Measurements from ENCODE around the gene PARM1. TPM values are rescaled to one million over a fixed set of nuclear protein-coding genes. Genes with fewer than 3 reads are reported as not detected.

The PARM1 gene
- total and polyA plus RNA-seq, 9 of the 15 experiments (the other 6 are each of a cell fraction or from before 2014, with no cell fraction given), result 0.07 TPM; not detected in 8

DNA sequence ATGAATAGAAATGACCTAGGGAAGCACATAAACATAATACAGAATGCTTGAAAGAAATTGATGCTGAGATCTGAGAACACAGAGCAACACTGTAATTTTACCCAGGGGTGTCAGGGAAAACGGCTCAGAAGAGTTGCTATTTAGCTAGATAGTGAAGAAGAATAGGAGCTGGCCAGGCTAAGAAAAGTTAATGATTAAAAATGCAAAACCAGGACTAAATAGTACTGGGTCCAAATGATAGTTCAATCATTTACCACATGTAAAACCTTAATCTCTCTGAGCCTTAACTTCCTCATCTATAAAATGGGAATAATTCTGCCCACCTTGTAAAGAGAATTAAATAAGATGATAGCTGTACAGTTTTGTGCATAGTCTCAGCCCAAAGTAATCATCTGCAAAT lies 97.1 kb downstream of the PARM1 start (continued):
- TF ChIP-seq TAF9B (IDR thresholded peaks at IDR 0.05; ENCODE audit: partially characterized antibody) (no peak), RHOXF2B (CRISPR knock-in tag; conservative IDR thresholded peaks at IDR 0.05) (no peak), RBFOX2 (IDR thresholded peaks at IDR 0.05; ENCODE audit: low read depth, low read length) (no peak), ZNF253 (CRISPR knock-in tag; conservative IDR thresholded peaks at IDR 0.05) (no peak), KAT8 (IDR thresholded peaks at IDR 0.05; ENCODE audit: low read depth) (no peak), CREBBP (IDR thresholded peaks at IDR 0.05; ENCODE audit: low read depth, low read length) (no peak), EWSR1 (IDR thresholded peaks at IDR 0.05; ENCODE audit: borderline replicate concordance, low read depth, partially characterized antibody) (no peak), HSF4 (CRISPR knock-in tag; IDR thresholded peaks at IDR 0.05; ENCODE audit: borderline replicate concordance) (no peak)
- TF ChIP-seq, protein P1, sequence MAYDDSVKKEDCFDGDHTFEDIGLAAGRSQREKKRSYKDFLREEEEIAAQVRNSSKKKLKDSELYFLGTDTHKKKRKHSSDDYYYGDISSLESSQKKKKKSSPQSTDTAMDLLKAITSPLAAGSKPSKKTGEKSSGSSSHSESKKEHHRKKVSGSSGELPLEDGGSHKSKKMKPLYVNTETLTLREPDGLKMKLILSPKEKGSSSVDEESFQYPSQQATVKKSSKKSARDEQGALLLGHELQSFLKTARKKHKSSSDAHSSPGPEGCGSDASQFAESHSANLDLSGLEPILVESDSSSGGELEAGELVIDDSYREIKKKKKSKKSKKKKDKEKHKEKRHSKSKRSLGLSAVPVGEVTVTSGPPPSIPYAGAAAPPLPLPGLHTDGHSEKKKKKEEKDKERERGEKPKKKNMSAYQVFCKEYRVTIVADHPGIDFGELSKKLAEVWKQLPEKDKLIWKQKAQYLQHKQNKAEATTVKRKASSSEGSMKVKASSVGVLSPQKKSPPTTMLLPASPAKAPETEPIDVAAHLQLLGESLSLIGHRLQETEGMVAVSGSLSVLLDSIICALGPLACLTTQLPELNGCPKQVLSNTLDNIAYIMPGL (CRISPR knock-in tag; IDR thresholded peaks at IDR 0.05), result no peak

DNA sequence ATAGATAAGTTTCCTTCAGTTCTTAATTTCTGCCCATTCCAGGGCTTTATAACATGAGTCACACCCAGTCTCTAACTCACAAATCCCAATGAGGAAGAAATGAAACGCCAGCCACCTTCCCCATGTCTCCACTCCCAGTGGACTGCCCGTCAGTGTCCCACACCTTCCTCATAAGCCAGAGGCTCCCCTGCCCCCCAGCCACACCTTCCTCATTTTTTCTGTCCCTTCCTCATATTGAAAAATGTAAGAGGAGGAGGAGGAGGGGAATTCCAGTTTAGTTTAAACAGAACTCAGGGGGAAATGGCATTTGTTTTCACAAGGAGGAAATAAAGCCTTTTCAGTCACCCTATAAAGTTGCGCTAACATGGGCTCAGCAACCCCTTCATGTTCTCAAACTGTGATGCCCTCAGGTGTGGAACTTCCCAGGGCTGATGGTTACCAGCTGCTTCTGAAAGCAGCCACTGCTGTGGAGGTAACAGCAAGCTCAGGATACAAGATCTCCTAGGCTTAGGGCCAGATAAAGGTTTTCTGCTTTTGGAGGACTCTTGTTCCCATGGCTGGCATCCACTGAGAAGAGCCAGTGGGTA lies 97.8 kb downstream of the PARM1 start:
- Histone ChIP-seq H4K20me1 (replicated peaks; ENCODE audit: control insufficient read depth, insufficient read depth, low read length) (no peaks in the 10 kb centered on the region), H3K4me2 (ENCODE audit: insufficient read depth, low read length) (no peak overlapping the region), H3K79me2 (ENCODE audit: control insufficient read depth, insufficient read depth, low read length) (no peaks in the 10 kb centered on the region), H3K27me3 (ENCODE audit: control insufficient read depth in 2 of 2, insufficient read depth in 2 of 2, low read length in 2 of 2) (peaks cover 3 to 9% of the 10 kb centered on the region in 2 experiments; a peak in 2 of 5 replicates), H3K36me3 (ENCODE audit: control insufficient read depth, insufficient read depth, low read length) (no peaks in the 10 kb centered on the region), H3K9me1 (ENCODE audit: control insufficient read depth, insufficient read depth, low read length) (no peaks in the 10 kb centered on the region), H3K9ac (ENCODE audit: insufficient read depth in 1 of 2, low read depth in 2 of 2, low read length in 2 of 2) (no peak overlapping the region), H3K27ac (ENCODE audit: extremely low read depth, low read depth, low read length) (no peak overlapping the region), H3K4me1 (replicated peaks in 1 of 2; ENCODE audit: control insufficient read depth in 2 of 2, insufficient read depth in 2 of 2, low read length in 2 of 2) (no peaks in the 10 kb centered on the region), H3K9me3 (replicated peaks; ENCODE audit: control insufficient read depth, insufficient read depth, low read depth, low read length) (no peaks in the 10 kb centered on the region), H2AFZ (ENCODE audit: low read depth, low read length) (no peak overlapping the region), H3K4me3 (no peak overlapping the region)
- ATAC-seq, result no peak
- no peak for DNase-seq (ENCODE audit: extremely low read depth in 1 of 4, low spot score in 3 of 4)
- ChIA-PET CTCF (ENCODE audit: low intra/inter-chr PET ratio) (no interaction called here), POLR2A (no interaction called here)
- FAIRE-seq, result no peak
- in situ Hi-C loops (cut with MboI), result no loop called here
- BruUV-seq (replicated peaks), result no TSS peak
- WGBS (ENCODE audit: insufficient coverage, low coverage, missing lambda C conversion rate), result 0% methylated on average over 3 of the region's 3 CpGs
- intact Hi-C loops (cut with micrococcal nuclease), result no loop called here
- TF ChIP-seq TBL1XR1 (IDR thresholded peaks at IDR 0.05; ENCODE audit: low read length in 2 of 2), result no peak
- no peak for TF ChIP-seq DMBX1 (CRISPR knock-in tag; IDR thresholded peaks at IDR 0.05; ENCODE audit: borderline replicate concordance)
